Neural cell (in vitro differentiated cells): ENCODE results near the gene PATE4. TPM values are rescaled to one million over a fixed set of nuclear protein-coding genes. Genes with fewer than 3 reads are reported as not detected.

Experiments used
- H2AFZ ChIP-seq: fragments of 200-600, 300-800 bp; sonication (generic), shearing (Covaris generic); 2 replicates; pipeline ENCODE4 v1.6.0; 2014; ENCODE audit warnings: low read depth, mild to moderate bottlenecking, antibody characterized with exemption, low read length, moderate library complexity
- H3F3A ChIP-seq: fragments of 200-600 bp; shearing (Covaris generic); 2 replicates; pipeline ENCODE4 v1.6.1; 2016; ENCODE audit warnings: mild to moderate bottlenecking, moderate library complexity, mixed read lengths, antibody characterized with exemption, low read length; ENCODE audit not compliant: insufficient read depth, poor library complexity, severe bottlenecking
- H3K27ac ChIP-seq: fragments of 200-600, 300-800 bp; sonication (generic), shearing (Covaris generic); 2 replicates; pipeline ENCODE4 v1.5.1; 2014; ENCODE audit warnings: mild to moderate bottlenecking, low read length, moderate library complexity
- H3K27me3 ChIP-seq: fragments of 300-800, 200-600 bp; sonication (generic), shearing (Covaris generic); 2 replicates; pipeline ENCODE4 v1.6.0; 2014; ENCODE audit warnings: mild to moderate bottlenecking, low read depth, low read length, moderate library complexity; ENCODE audit not compliant: insufficient read depth
- H3K36me3 ChIP-seq: fragments of 300-800, 200-600 bp; sonication (generic), shearing (Covaris generic); 2 replicates; pipeline ENCODE4 v1.5.1; 2014; ENCODE audit warnings: mild to moderate bottlenecking, antibody characterized with exemption, low read length, moderate library complexity; ENCODE audit not compliant: insufficient read depth
- H3K4me2 ChIP-seq: fragments of 300-800, 200-600 bp; sonication (generic), shearing (Covaris generic); 2 replicates; pipeline ENCODE4 v1.6.0; 2014; ENCODE audit warnings: mild to moderate bottlenecking, low read length
- H3K4me3 ChIP-seq: fragments of 300-800, 200-600 bp; sonication (generic), shearing (Covaris generic); 2 replicates; pipeline ENCODE4 v1.5.1; 2014; ENCODE audit warnings: mild to moderate bottlenecking, low read length, moderate library complexity
- H3K79me2 ChIP-seq: fragments of 200-600 bp; shearing (Covaris generic); replicated peaks from 2 replicates; pipeline ENCODE4 v1.6.0; 2014; ENCODE audit warnings: mild to moderate bottlenecking, low read length, moderate library complexity; ENCODE audit not compliant: insufficient read depth
- H3K9ac ChIP-seq: fragments of 300-800, 200-600 bp; sonication (generic), shearing (Covaris generic); 2 replicates; pipeline ENCODE4 v1.6.1; 2016; ENCODE audit warnings: mild to moderate bottlenecking, low read length, mixed read lengths
- H3K9me2 ChIP-seq: fragments of 200-600 bp; shearing (Covaris generic); 2 replicates; pipeline ENCODE4 v1.6.1; 2016; ENCODE audit warnings: mild to moderate bottlenecking, low read length, mixed read lengths; ENCODE audit not compliant: insufficient read depth
- H3K9me3 ChIP-seq: fragments of 200-600, 300-800 bp; sonication (generic), shearing (Covaris generic); 2 replicates; pipeline ENCODE4 v1.6.1; 2016; ENCODE audit warnings: mild to moderate bottlenecking, mixed run types, low read length, moderate library complexity, mixed read lengths
- H4K20me1 ChIP-seq: fragments of 200-600 bp; shearing (Covaris generic); 2 replicates; pipeline ENCODE4 v1.6.1; 2016; ENCODE audit warnings: mild to moderate bottlenecking, mixed run types; ENCODE audit not compliant: insufficient read depth
- CTCF ChIP-seq: fragments of 450-650 bp; IDR thresholded peaks from 2 replicates; pipeline ENCODE4 v1.5.1; 2014; ENCODE audit warnings: antibody characterized with exemption, mild to moderate bottlenecking, moderate library complexity; ENCODE audit not compliant: poor library complexity, severe bottlenecking
- EP300 ChIP-seq: fragments of 450-650 bp; conservative IDR thresholded peaks from 2 replicates; pipeline ENCODE4 v1.6.1; 2014; ENCODE audit warnings: antibody characterized with exemption, mild to moderate bottlenecking, moderate library complexity; ENCODE audit not compliant: poor library complexity, severe bottlenecking
- EZH2 ChIP-seq: fragments of 200-600, 300-800 bp; shearing (Covaris generic), sonication (generic); IDR thresholded peaks from 2 replicates; pipeline ENCODE4 v1.6.1; 2014; ENCODE audit warnings: antibody characterized with exemption, low read length, borderline replicate concordance, mild to moderate bottlenecking; ENCODE audit not compliant: insufficient read depth, poor library complexity, severe bottlenecking
- MXI1 ChIP-seq: fragments of 450-650 bp; conservative IDR thresholded peaks from 2 replicates; pipeline ENCODE4 v1.6.1; 2014; ENCODE audit warnings: antibody characterized with exemption, mild to moderate bottlenecking; ENCODE audit not compliant: poor library complexity, severe bottlenecking
- POLR2AphosphoS5 ChIP-seq: IDR thresholded peaks from 2 replicates; pipeline ENCODE4 v1.6.1; 2012
- RAD21 ChIP-seq: fragments of 450-650 bp; conservative IDR thresholded peaks from 2 replicates; pipeline ENCODE4 v1.6.1; 2014; ENCODE audit warnings: antibody characterized with exemption, mild to moderate bottlenecking, moderate library complexity
- REST ChIP-seq: IDR thresholded peaks from 2 replicates; pipeline ENCODE4 v1.6.1; 2012; ENCODE audit warnings: borderline replicate concordance
- SMC3 ChIP-seq: fragments of 450-650 bp; conservative IDR thresholded peaks from 2 replicates; pipeline ENCODE4 v1.6.1; 2014; ENCODE audit warnings: antibody characterized with exemption, mild to moderate bottlenecking, moderate library complexity; ENCODE audit not compliant: poor library complexity
- TAF1 ChIP-seq: IDR thresholded peaks from 2 replicates; pipeline ENCODE4 v1.6.1; 2012; ENCODE audit warnings: low read depth
- polyA plus RNA-seq: library from polyadenylated mRNA; depleted of rRNA; stranded (reverse); fragments of >200 nt; gene quantifications from 2 replicates; pipeline ENCODE4 v1.2.3, GENCODE V29; 2014

PATE4 gene
- polyA plus RNA-seq, 1 donor from 2014 or later: not detected

GRCh38 chr11:125835748-125836147 is 2.6 kb downstream of the PATE4 start:
- Histone ChIP-seq H3K9ac (no peak overlapping the region), H3K9me3 (no peaks in the 10 kb centered on the region), H2AFZ (no peak overlapping the region), H3K4me3 (no peak overlapping the region), H3F3A (no peaks in the 10 kb centered on the region), H3K36me3 (no peaks in the 10 kb centered on the region), H3K4me2 (no peak overlapping the region), H3K9me2 (no peaks in the 10 kb centered on the region), H3K27me3 (no peaks in the 10 kb centered on the region), H3K79me2 (no peaks in the 10 kb centered on the region), H4K20me1 (no peaks in the 10 kb centered on the region), H3K27ac (no peak overlapping the region)
- TF ChIP-seq CTCF (no peak), EZH2 (no peak), POLR2AphosphoS5 (no peak), SMC3 (no peak), MXI1 (no peak), TAF1 (no peak), REST (no peak), RAD21 (no peak), EP300 (no peak)

GRCh38 chr11:125842321-125842948 is 9.3 kb downstream of the PATE4 start:
- Histone ChIP-seq H2AFZ (no peak overlapping the region), H3K4me3 (no peak overlapping the region), H3K36me3 (no peaks in the 10 kb centered on the region), H3F3A (no peaks in the 10 kb centered on the region), H3K9me2 (no peaks in the 10 kb centered on the region), H3K9me3 (peaks cover 6% of the 10 kb centered on the region), H3K4me2 (no peak overlapping the region), H3K27ac (no peak overlapping the region), H3K9ac (no peak overlapping the region), H3K79me2 (no peaks in the 10 kb centered on the region), H3K27me3 (no peaks in the 10 kb centered on the region), H4K20me1 (no peaks in the 10 kb centered on the region)
- no peak for TF ChIP-seq SMC3
- TF ChIP-seq POLR2AphosphoS5: no peak
- TF ChIP-seq CTCF: no peak
- TF ChIP-seq TAF1: no peak
- no peak for TF ChIP-seq RAD21
- TF ChIP-seq EZH2: no peak
- TF ChIP-seq MXI1: no peak
- TF ChIP-seq REST: no peak
- no peak for TF ChIP-seq EP300
